HG02884 (cell line): ENCODE measurements around the gene AHNAK.

Experiments used
- ATAC-seq: cut with Tn5 transposase; IDR thresholded peaks from one replicate; pipeline ENCODE4 v1.9.1; 2021; ENCODE audit warnings: mild to moderate bottlenecking, moderate library complexity; ENCODE audit not compliant: unreplicated experiment

AHNAK gene

DNA sequence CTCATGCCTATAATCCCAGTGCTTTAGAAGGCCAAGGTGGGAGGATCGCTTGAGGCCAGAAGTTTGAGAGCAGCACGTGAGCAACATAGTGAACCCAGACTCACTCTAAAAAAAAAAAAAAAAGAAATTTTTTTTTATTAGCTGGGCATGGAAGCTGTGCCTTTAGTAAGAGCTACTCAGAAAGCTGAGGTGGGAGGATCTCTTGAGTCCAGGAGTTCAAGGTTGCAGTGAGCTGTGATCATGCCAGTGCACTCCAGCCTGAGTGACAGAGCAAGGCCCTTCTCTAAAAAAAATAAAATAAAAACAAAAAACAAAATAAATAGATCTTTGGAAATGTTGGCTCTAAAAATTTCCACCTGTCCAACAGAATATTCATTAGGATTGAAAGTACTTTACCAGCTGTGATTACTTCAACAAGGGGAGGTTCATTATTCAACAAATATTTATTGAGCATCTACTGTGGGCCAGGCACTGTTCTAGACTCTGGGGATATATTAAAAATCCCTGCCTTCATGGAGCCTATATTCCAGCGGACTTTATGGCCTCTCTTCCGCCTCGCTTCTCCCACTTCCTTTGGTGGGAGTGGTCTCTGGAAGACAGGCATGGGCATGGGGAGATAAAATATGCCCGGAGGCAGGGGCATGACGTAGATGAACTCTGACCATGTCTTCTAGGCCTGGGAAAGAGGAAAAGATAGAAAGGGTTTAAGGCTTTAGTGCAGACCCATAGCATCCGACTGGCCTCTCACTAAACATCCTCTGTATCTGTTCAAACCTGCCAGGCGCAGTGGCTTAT is 47.9 kb downstream of the AHNAK start:
- no peak for ATAC-seq

- ATAC-seq: no peak
These were observed 48.6 kb downstream of the AHNAK start for GRCh38 chr11:62498031-62498430.

DNA sequence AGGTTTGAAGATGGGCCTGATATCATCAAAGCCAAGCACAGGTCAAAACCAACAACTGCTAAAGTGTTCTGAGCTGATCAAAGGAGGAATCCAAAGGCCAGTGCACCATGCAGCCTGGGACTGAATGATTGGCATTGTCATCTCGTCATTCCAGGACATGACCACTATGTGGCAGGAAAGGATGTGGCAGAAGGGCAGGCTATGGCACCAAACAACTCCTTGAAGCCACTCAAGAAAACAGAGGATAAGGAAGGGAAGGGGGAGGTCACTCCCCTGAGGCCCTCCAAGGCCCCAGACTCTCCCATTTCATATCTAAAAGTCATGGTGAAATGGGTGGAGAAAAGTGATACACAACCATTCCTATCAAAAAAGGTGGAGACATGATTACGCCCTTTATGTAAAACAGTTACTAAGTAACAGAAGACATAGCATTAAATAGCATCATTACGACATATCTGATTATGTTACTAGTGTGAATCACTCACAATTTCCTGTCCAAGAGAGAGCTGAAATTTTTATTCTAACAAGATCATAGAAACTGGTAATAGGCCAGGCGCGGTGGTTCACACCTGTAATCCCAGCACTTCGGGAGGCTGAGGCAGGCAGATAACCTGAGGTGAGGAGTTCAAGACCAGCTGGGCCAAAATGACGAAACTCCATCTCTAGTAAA is 49.3 kb downstream of the AHNAK start:
- no peak for ATAC-seq

GRCh38 chr11:62496676-62497075 is 49.9 kb downstream of the AHNAK start:
- no peak for ATAC-seq

DNA sequence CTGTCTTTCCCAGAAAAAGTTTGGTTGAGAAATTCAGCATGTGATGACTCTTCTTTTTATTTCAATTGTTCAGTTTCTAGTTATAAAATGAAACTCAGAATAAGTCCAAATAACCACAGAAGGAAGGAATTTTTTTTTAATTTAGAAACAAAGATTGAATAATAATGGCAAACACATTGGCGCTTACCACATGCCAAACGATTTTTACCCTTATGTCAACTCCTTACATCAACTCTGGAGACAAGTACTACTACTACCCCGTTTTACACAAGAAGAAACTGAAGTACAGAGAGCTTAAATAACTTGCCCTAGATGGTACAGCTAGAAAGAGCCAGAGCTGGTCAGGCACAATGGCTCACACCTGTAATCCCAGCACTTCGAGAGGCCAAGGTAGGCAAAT is 52.4 kb downstream of the AHNAK start:
- no peak for ATAC-seq

- ATAC-seq: no peak
These were observed 52.8 kb downstream of the AHNAK start for GRCh38 chr11:62493801-62494200.

GRCh38 chr11:62492586-62492985 is 54.0 kb downstream of the AHNAK start:
- ATAC-seq: no peak

DNA sequence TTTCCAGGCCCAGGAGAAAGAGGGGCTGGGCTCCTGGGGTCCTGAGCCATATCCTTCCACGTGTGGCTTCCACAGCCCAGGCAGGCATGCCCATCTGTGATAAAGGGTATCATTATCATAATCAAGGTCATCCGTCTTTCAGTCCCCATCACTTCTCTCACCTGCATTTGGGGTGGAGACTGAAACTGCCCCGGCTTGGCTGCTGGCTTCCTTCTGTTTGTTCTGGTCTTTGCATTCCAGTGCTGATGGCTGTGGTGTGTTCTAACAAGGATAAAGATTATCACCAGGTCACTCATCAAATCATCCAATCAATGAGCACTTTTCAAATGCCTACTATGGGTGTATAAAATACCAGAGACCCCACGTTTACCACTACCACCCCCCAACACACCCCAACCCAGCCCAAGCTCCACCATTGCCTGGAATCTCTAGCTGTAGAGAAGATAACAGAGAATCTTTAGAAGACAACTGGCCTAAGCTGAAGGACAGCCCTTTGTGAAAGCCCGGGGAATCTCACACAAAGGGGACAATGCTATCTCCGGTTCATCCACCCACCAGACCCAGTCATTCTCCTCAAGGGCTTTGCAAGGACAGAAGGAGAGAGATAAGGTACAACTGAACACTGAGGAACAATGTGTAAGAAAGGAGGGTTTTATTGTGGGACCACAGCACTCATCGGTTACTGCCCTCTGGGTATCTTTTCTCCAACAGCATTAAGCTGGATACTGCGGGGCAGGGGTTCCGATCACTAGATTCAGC is 54.9 kb downstream of the AHNAK start:
- no peak for ATAC-seq

- no peak for ATAC-seq
These were observed 57.4 kb downstream of the AHNAK start for GRCh38 chr11:62489204-62489603.

DNA sequence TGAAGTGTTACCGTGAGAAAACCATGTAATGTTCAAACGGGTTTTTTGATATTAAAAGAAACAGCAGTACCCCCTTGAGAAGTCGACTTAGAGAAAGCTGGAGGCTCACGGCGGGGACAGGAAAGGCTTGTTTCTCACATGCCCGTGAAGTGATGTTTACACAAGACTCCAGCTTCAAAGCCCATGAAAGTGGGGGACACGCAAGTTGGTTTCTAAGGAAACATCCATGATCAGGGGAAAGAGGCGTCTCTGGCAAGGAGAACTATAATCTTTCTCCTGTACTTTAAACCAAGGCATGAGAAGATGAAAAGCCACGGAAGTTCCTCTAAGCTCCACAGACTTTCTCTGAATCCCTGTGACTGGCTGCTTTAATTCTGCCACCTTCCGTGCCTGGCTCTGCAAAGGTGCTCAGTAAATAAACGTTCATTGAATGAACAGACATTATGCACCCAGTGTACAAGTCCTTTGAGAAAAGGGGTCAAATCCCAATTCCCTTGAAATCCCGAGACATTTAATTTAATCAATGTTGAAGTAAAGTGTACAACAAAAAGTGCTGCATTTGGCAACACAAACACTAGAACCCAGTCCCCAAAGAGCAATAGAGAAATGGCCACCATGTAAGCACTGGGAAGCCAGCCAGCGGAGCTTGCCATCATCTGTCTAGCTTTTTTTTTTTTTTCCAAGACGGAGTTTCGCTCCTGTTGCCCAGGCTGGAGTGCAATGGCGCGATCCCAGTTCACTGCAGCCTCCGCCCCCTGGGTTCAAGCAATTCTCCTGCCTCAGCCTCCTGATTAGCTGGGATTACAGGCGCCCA is 58.7 kb downstream of the AHNAK start:
- ATAC-seq: no peak

DNA sequence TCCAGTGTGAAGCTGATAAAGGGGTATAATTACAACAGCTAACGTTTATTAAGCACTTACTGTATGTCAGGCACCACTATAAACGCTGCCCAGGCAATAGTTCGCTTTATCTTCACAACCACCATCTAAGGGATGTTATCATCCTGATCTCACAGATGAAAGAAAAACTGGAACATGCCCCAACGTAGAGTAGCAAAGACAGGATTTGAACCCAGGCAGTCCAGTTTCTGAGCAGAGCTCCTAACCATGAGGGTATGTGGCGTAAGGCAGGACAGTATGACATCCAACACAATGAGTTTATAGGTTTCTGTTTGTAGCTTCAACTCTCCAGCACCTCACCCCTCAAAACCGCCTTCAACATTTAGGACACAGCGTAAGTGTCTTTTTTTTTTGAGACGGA is 59.5 kb downstream of the AHNAK start:
- no peak for ATAC-seq

DNA sequence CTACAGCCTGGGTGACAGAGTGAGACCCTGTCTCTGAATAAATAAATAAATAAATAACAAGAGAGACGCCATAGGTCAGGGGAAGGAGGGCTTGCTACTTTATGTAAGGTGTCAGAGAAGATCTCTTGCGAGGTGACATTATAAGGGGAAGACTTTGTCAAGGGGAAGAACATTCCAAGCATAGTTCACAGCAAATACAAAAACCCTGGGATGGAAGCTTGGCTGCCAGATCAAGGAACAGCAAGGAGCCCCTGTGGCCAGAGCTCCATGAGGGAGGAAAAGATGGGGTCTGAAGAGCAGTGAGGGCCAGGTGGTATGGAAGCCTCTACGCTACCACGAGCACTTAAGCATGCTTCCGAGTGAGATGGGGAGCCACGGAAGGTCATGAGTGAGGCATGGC is 62.3 kb downstream of the AHNAK start:
- ATAC-seq: no peak

- ATAC-seq: no peak
These were observed 63.9 kb downstream of the AHNAK start for GRCh38 chr11:62482753-62483152.

GRCh38 chr11:62479631-62480201 is 66.9 kb downstream of the AHNAK start:
- no peak for ATAC-seq

DNA sequence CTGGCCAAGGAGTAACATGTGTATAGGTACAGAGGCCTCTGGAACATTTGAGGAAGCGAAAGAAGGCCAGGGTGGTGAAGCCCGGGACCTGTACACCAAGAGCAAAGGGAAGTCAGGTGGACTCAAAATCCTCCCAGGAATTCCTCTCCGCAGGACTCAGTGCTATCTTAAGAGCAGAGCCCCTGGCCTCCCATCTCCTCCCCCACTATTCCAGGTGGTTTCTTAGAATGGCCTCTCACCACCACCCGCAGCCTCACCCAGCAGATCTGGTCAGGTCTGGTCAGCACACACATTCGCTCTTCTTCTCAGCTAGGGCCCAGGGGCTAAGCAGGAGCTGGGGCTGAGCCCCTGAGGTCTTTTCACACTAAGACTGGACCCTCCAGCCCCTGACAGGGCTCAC is 68.7 kb downstream of the AHNAK start:
- ATAC-seq: no peak

DNA sequence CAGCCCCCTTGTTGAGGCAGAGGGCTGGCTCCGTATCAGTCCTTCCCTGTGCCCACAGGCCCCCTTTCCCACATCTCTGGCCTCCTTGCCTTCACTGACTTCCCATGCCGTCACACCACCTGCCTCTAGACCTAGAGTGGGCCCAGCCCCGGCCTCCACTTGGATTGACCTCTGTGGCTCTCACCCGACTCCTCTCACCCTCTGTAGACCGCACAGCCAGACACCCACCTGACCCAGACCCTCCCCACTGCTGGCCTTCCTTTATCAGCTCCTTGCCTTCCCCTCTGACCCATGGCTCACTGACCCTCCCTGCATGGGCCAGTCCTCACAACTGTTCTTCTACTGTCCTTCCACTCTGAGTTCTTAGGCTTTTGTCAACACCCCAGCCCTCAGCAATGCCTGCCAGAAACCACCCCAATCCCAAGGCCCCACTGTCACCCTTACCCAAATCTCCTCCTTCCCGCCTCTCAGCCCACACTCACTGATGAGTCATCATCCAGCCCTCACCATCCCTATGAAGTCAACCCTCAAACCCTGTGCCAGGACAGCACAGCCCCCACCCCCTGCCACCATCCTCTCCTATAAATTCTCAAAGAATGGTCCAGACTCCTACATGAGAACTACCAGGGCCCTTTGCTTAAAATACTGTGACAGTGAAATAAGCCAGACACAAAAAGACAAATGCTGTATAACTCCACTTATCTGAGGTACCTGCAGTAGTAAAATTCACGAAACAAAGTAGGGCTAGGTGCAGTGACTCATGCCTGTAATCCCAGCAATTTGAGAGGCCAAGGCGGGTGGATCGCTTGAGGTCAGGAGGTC is 74.3 kb downstream of the AHNAK start:
- no peak for ATAC-seq

DNA sequence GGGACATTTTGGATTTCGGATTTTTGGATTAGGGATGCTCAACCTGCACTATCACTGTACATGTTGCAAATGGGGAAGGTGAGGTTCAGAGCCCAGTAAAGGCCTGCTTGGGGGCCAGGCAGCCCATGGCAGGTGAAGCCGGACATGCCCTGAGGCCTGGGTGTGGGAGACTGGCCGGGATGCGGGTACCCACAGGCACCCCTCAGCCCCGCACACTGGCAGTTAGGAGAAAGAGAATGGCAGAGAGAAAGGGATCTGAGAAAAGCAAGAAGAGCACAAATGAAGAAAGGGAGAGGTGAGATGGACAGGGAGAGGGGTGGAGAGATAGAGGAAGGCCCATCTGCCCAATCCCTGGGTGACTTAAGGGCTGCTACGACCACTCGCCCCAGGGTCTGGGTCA is 75.0 kb downstream of the AHNAK start:
- ATAC-seq: no peak

- ATAC-seq: no peak
These were observed 78.0 kb downstream of the AHNAK start for GRCh38 chr11:62468577-62468976.

GRCh38 chr11:62466444-62466843 is 80.2 kb downstream of the AHNAK start:
- no peak for ATAC-seq

GRCh38 chr11:62464655-62465054 is 82.0 kb downstream of the AHNAK start:
- ATAC-seq: no peak
